Brain microvascular endothelial cell (primary cell): ENCODE data around the gene ZDHHC6.
"Not testable (repeated sequence)": the region's sequence is repeated elsewhere in the genome, so short reads cannot be mapped to it uniquely, and the experiment has no call there.

Experiments used
- DNase-seq: peaks from one replicate; pipeline ENCODE4 v3.0.0-alpha.2; 2020
- H3K27ac ChIP-seq: fragments of 250-450 bp; sonication (Bioruptor Pico); 2 replicates; pipeline ENCODE4 v1.5.1; 2020; ENCODE audit warnings: mild to moderate bottlenecking, moderate library complexity
- H3K27me3 ChIP-seq: fragments of 250-450 bp; sonication (Bioruptor Pico); replicated peaks from 2 replicates; pipeline ENCODE4 v1.5.1; 2020; ENCODE audit warnings: mild to moderate bottlenecking
- H3K36me3 ChIP-seq: fragments of 250-450 bp; sonication (Bioruptor Pico); replicated peaks from 2 replicates; pipeline ENCODE4 v1.5.1; 2020; ENCODE audit warnings: mild to moderate bottlenecking
- H3K4me3 ChIP-seq: 2 replicates; pipeline ENCODE4 v1.5.1; 2011; ENCODE audit warnings: low read depth, mild to moderate bottlenecking, control low read depth, low read length, moderate library complexity
- CTCF ChIP-seq: IDR thresholded peaks from 2 replicates; pipeline ENCODE4 v1.5.1; 2011; ENCODE audit warnings: low read depth, mild to moderate bottlenecking, moderate library complexity, low read length, control low read depth, inconsistent platforms; ENCODE audit errors: missing control alignments
- in situ Hi-C: cut with HindIII; loops from 2 replicates; pipeline ENCODE4 v1.10.0; 2017; ENCODE audit warnings: low sequenced_read_pairs, low pct_ligation_motif_present

The ZDHHC6 gene

DNA sequence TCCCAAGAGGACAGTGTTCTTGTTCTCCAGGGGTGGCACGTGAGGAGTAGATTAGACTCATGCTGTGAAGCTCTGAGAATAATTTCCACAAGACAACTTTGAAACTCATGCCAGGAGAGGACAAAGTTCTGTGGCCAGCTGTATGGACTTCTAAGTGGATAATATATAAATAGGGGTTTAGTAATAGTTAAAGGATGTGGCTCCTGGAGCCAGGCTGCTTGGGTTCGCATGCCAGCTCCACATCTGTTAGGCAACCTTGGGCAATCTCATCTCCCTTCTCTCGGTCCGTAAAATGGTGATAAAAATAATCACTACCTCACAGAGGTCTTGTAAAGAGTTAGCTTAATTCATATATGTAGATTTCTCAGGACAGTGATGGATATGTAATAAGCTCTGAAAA is 37.0 kb downstream of the ZDHHC6 start:
- Histone ChIP-seq H3K36me3 (no peaks in the 10 kb centered on the region), H3K4me3 (no peak overlapping the region), H3K27ac (no peak overlapping the region), H3K27me3 (no peaks in the 10 kb centered on the region)
- no peak for DNase-seq
- in situ Hi-C loops, result no loop called here
- no peak for TF ChIP-seq CTCF

GRCh38 chr10:112409299-112409698 is 37.4 kb downstream of the ZDHHC6 start:
- Histone ChIP-seq H3K4me3 (no peak overlapping the region), H3K27me3 (no peaks in the 10 kb centered on the region), H3K36me3 (no peaks in the 10 kb centered on the region), H3K27ac (no peak overlapping the region)
- no peak for DNase-seq
- TF ChIP-seq CTCF, result no peak
- in situ Hi-C loops, result no loop called here

- Histone ChIP-seq H3K4me3 (no peak overlapping the region), H3K27me3 (no peaks in the 10 kb centered on the region), H3K27ac (no peak overlapping the region), H3K36me3 (no peaks in the 10 kb centered on the region)
- no peak for DNase-seq
- in situ Hi-C loops, result no loop called here
- TF ChIP-seq CTCF, result no peak
Observed at GRCh38 chr10:112407696-112408095, 39.0 kb downstream of the ZDHHC6 start.

DNA sequence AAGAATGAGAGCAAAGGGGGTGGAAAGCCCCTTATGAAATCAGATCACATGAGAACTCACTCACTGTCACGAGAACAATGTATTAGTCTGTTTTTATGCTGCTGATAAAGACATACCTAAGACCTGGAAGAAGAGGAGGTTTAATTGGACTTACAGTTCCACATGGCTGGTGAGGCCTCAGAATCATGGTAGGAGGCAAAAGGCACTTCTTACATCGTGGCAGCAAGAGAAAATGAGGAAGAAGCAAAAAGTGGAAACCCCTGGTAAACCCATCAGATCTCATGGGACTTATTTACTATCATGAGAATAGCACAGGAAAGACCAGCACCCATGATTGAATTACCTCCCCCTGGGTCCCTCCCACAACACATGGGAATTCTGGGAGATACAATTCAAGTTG is 39.9 kb downstream of the ZDHHC6 start:
- H3K4me3 ChIP-seq, H3K27me3 ChIP-seq, in situ Hi-C loops, H3K27ac ChIP-seq, H3K36me3 ChIP-seq, DNase-seq: not testable (repeated sequence)

GRCh38 chr10:112404617-112405016 is 42.1 kb downstream of the ZDHHC6 start:
- H3K27ac ChIP-seq, result no peak overlapping the region
- H3K4me3 ChIP-seq, result no peak overlapping the region
- no peaks in the 10 kb centered on the region for H3K36me3 ChIP-seq
- H3K27me3 ChIP-seq, result no peaks in the 10 kb centered on the region
- TF ChIP-seq CTCF, result no peak
- in situ Hi-C loops, result no loop called here
- no peak for DNase-seq

DNA sequence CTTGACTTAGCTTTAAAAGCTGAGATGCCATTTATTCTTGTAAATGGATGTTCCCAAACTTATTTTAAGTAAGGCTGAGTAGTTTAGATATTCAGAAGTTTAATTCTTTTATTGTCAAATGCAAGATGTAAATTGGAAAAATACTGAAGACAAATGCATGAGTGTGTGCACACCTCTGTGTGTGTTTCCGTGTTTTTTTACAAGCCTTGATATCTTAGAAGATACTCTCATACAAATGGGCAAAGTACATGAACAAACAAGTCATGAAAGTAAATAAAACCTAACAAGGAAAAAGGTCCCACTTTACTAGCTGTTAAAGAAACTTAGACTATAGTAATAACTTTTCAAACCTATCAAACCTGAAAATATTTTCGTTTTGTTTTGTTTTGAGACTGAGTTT is 43.8 kb downstream of the ZDHHC6 start:
- no peak for TF ChIP-seq CTCF
- in situ Hi-C loops, result no loop called here
- no peaks in the 10 kb centered on the region for H3K36me3 ChIP-seq
- no peak overlapping the region for H3K4me3 ChIP-seq
- no peak overlapping the region for H3K27ac ChIP-seq
- no peaks in the 10 kb centered on the region for H3K27me3 ChIP-seq
- no peak for DNase-seq
